GM18499 (cell line): ENCODE results near the gene PROSER2.
"Not testable (repeated sequence)": the region's sequence is repeated elsewhere in the genome, so short reads cannot be mapped to it uniquely, and the experiment has no call there.

Experiments used
- ATAC-seq: cut with Tn5 transposase; IDR thresholded peaks from one replicate; pipeline ENCODE4 v1.9.1; 2021; ENCODE audit warnings: moderate number of reproducible peaks; ENCODE audit not compliant: insufficient read depth, unreplicated experiment

Gene PROSER2

GRCh38 chr10:11880151-11881029 lies 57.2 kb downstream of the PROSER2 start:
- ATAC-seq: no peak

- ATAC-seq: no peak
These were observed 57.9 kb downstream of the PROSER2 start for GRCh38 chr10:11881030-11881476.

- ATAC-seq: no peak
These were observed 58.6 kb downstream of the PROSER2 start for GRCh38 chr10:11881477-11882417.

- ATAC-seq: no peak
These were observed 59.7 kb downstream of the PROSER2 start for GRCh38 chr10:11882646-11883375.

- ATAC-seq: no peak
These were observed 61.7 kb downstream of the PROSER2 start for GRCh38 chr10:11884706-11885423.

- ATAC-seq: no peak
These were observed 62.4 kb downstream of the PROSER2 start for GRCh38 chr10:11885437-11886137.

GRCh38 chr10:11886138-11886474 lies 63.0 kb downstream of the PROSER2 start:
- no peak for ATAC-seq

GRCh38 chr10:11886851-11887250 lies 63.7 kb downstream of the PROSER2 start:
- no peak for ATAC-seq

GRCh38 chr10:11887381-11888227 lies 64.4 kb downstream of the PROSER2 start:
- no peak for ATAC-seq

GRCh38 chr10:11889263-11889662 lies 66.1 kb downstream of the PROSER2 start:
- not testable (repeated sequence) for ATAC-seq

- no peak for ATAC-seq
These were observed 68.8 kb downstream of the PROSER2 start for GRCh38 chr10:11891776-11892486.

- no peak for ATAC-seq
These were observed 70.7 kb downstream of the PROSER2 start for GRCh38 chr10:11893749-11894278.

GRCh38 chr10:11894381-11895107 lies 71.4 kb downstream of the PROSER2 start:
- ATAC-seq: no peak

- no peak for ATAC-seq
These were observed 71.9 kb downstream of the PROSER2 start for GRCh38 chr10:11895108-11895466.

GRCh38 chr10:11895598-11895997 lies 72.4 kb downstream of the PROSER2 start:
- ATAC-seq: no peak

GRCh38 chr10:11896549-11897200 lies 73.5 kb downstream of the PROSER2 start:
- no peak for ATAC-seq

- ATAC-seq: no peak
These were observed 74.8 kb downstream of the PROSER2 start for GRCh38 chr10:11898033-11898371.
